HepG2 (cell line): ENCODE data around the gene WDR76. TPM values are rescaled to one million over a fixed set of nuclear protein-coding genes. Genes with fewer than 3 reads are reported as not detected.
A peak's percentile ranks its signal among the peaks of the same experiment; 100 is the strongest.

Experiments
- AKAP8 ChIP-seq: sonication (generic); formaldehyde crosslinking; IDR thresholded peaks from 2 replicates; pipeline ENCODE4 v1.5.1; 2020; ENCODE audit warnings: mild to moderate bottlenecking, missing genetic modification reagents
- CEBPG ChIP-seq: IDR thresholded peaks from 2 replicates; pipeline ENCODE4 v1.6.1; 2016
- CENPX ChIP-seq: sonication (generic); formaldehyde crosslinking; IDR thresholded peaks from 2 replicates; pipeline ENCODE4 v1.9.0; 2021; ENCODE audit warnings: mild to moderate bottlenecking, missing genetic modification reagents, moderate library complexity
- ETV5 ChIP-seq: IDR thresholded peaks from 2 replicates; pipeline ENCODE4 v1.6.1; 2018; ENCODE audit warnings: missing biosample characterization, missing genetic modification reagents, inconsistent platforms, borderline replicate concordance
- FLYWCH1 ChIP-seq: sonication (generic); formaldehyde crosslinking; IDR thresholded peaks from 2 replicates; pipeline ENCODE4 v1.8.1; 2023; ENCODE audit warnings: mild to moderate bottlenecking, missing genetic modification reagents
- FOXK2 ChIP-seq: fragments of 450-650 bp; IDR thresholded peaks from 2 replicates; pipeline ENCODE4 v1.6.1; 2016
- GPBP1L1 ChIP-seq: sonication (generic); formaldehyde crosslinking; IDR thresholded peaks from 2 replicates; pipeline ENCODE4 v1.5.0; 2020; ENCODE audit warnings: mild to moderate bottlenecking, missing genetic modification reagents
- HOXA3 ChIP-seq: sonication (generic); formaldehyde crosslinking; IDR thresholded peaks from 2 replicates; pipeline ENCODE4 v1.5.0; 2020; ENCODE audit warnings: missing genetic modification reagents
- IKZF4 ChIP-seq: sonication (generic); formaldehyde crosslinking; IDR thresholded peaks from 2 replicates; pipeline ENCODE4 v1.5.1; 2020; ENCODE audit warnings: borderline replicate concordance, mild to moderate bottlenecking, low read depth, missing genetic modification reagents; ENCODE audit errors: not compliant biosample characterization
- KDM5A ChIP-seq: fragments of 200-600 bp; sonication (generic); IDR thresholded peaks from 2 replicates; pipeline ENCODE4 v1.7.0; 2018; ENCODE audit warnings: antibody characterized with exemption, mild to moderate bottlenecking, low read length, borderline replicate concordance
- MIER3 ChIP-seq: IDR thresholded peaks from 2 replicates; pipeline ENCODE4 v1.6.1; 2016; ENCODE audit warnings: missing compliant biosample characterization, borderline replicate concordance
- NBN ChIP-seq: fragments of 450-650 bp; conservative IDR thresholded peaks from 2 replicates; pipeline ENCODE4 v1.6.1; 2017
- NFE2L1 ChIP-seq: sonication (generic); formaldehyde crosslinking; IDR thresholded peaks from 2 replicates; pipeline ENCODE4 v1.4.0; 2020; ENCODE audit warnings: missing genetic modification reagents, mild to moderate bottlenecking, borderline replicate concordance
- NR2F6 ChIP-seq, 2 experiments: IDR thresholded peaks; 2 replicates each; pipeline ENCODE4 v1.6.1; 2016; ENCODE audit warnings: antibody characterized with exemption in 1 of 2, mild to moderate bottlenecking in 1 of 2
- PATZ1 ChIP-seq: sonication (generic); formaldehyde crosslinking; IDR thresholded peaks from 2 replicates; pipeline ENCODE4 v1.4.0; 2020; ENCODE audit warnings: missing genetic modification reagents
- PTBP1 ChIP-seq: fragments of 200-400 bp; formaldehyde crosslinking; IDR thresholded peaks from 2 replicates; pipeline ENCODE4 v1.6.1; 2018; ENCODE audit warnings: low read length, low read depth; ENCODE audit not compliant: poor library complexity, severe bottlenecking
- REL ChIP-seq: sonication (generic); formaldehyde crosslinking; conservative IDR thresholded peaks from 2 replicates; pipeline ENCODE4 v1.8.0; 2022; ENCODE audit warnings: mild to moderate bottlenecking, missing genetic modification reagents, moderate library complexity
- TBX2 ChIP-seq: sonication (generic); formaldehyde crosslinking; IDR thresholded peaks from 2 replicates; pipeline ENCODE4 v1.5.0; 2020; ENCODE audit warnings: missing genetic modification reagents, mild to moderate bottlenecking, borderline replicate concordance
- ZBTB43 ChIP-seq: sonication (generic); formaldehyde crosslinking; conservative IDR thresholded peaks from 2 replicates; pipeline ENCODE4 v1.4.0; 2020; ENCODE audit warnings: missing genetic modification reagents
- ZFP90 ChIP-seq: sonication (generic); formaldehyde crosslinking; IDR thresholded peaks from 2 replicates; pipeline ENCODE4 v1.8.0; 2022; ENCODE audit warnings: missing genetic modification reagents, mild to moderate bottlenecking, inconsistent platforms, borderline replicate concordance
- ZNF17 ChIP-seq: sonication (generic); formaldehyde crosslinking; IDR thresholded peaks from 2 replicates; pipeline ENCODE4 v1.5.0; 2020; ENCODE audit warnings: mild to moderate bottlenecking, missing genetic modification reagents
- ZNF263 ChIP-seq: sonication (generic); formaldehyde crosslinking; IDR thresholded peaks from 2 replicates; pipeline ENCODE4 v1.4.0; 2020; ENCODE audit warnings: missing genetic modification reagents
- ZNF337 ChIP-seq: sonication (generic); formaldehyde crosslinking; IDR thresholded peaks from 2 replicates; pipeline ENCODE4 v1.5.1; 2020; ENCODE audit warnings: missing genetic modification reagents, low read depth, mild to moderate bottlenecking, borderline replicate concordance
- ZNF484 ChIP-seq: sonication (generic); formaldehyde crosslinking; IDR thresholded peaks from 2 replicates; pipeline ENCODE4 v1.5.1; 2020; ENCODE audit warnings: mild to moderate bottlenecking, low read depth, missing genetic modification reagents, borderline replicate concordance
- ZNF788 ChIP-seq: sonication (generic); formaldehyde crosslinking; IDR thresholded peaks from 2 replicates; pipeline ENCODE4 v1.5.0; 2020; ENCODE audit warnings: mild to moderate bottlenecking, missing genetic modification reagents, borderline replicate concordance
- ZNF83 ChIP-seq: sonication (generic); formaldehyde crosslinking; IDR thresholded peaks from 2 replicates; pipeline ENCODE4 v1.4.0; 2020; ENCODE audit warnings: missing genetic modification reagents, mild to moderate bottlenecking, borderline replicate concordance
- polyA plus RNA-seq, 8 experiments: library from polyadenylated mRNA; depleted of rRNA in 3 of 8; stranded (reverse) in 7 of 8; unstranded in 1 of 8; fragments of >200 nt; fragmentation: Illumina TruSeq in 4 of 8; extraction: Trizol in 4 of 8; gene quantifications; 2 replicates each; pipeline versions ENCODE4 v1.2.1 to v1.2.3, GENCODE V29; 2011 to 2016; ENCODE audit warnings: low read depth in 4 of 8, missing spikeins in 1 of 8, mixed read lengths in 1 of 8; ENCODE audit not compliant: insufficient read depth in 1 of 8
- total RNA-seq, 5 experiments: library from RNA; depleted of rRNA; stranded (reverse); fragments of >200 nt; fragmentation: Illumina TruSeq; extraction: Trizol; gene quantifications; 2 replicates each; pipeline ENCODE4 v1.2.3, GENCODE V29; 2016; ENCODE audit warnings: low read depth in 1 of 5

WDR76 gene
- total and polyA plus RNA-seq, 2 of the 13 experiments (the other 11 are each of a cell fraction or from before 2014, with no cell fraction given) = 1.1 to 9.7 TPM

GRCh38 chr15:43800286-43801141, 26.3 kb upstream of the WDR76 start, which contains the start of gene HYPK (continued):
- TF ChIP-seq ZBTB43 (CRISPR knock-in tag) = no peak
- 0 out of 2 replicates have a peak, but pooled peaks have one; percentile 54 for TF ChIP-seq TBX2 (CRISPR knock-in tag)
- TF ChIP-seq NBN = no peak
- TF ChIP-seq ZNF17 (CRISPR knock-in tag) = no peak
- TF ChIP-seq ZNF484 (CRISPR knock-in tag) = no peak
- 0 out of 2 replicates have a peak, but pooled peaks have one; percentile 27 for TF ChIP-seq PATZ1
- TF ChIP-seq HOXA3 (CRISPR knock-in tag) = peak; percentile 66; the same call in 1 of the 2 replicates
- TF ChIP-seq PTBP1 = no peak
- no peak for TF ChIP-seq CENPX (CRISPR knock-in tag)
- TF ChIP-seq ZNF263 (CRISPR knock-in tag) = no peak
- TF ChIP-seq AKAP8 (CRISPR knock-in tag) = peak; percentile 73
- peak; percentile 22; the same call in 1 of the 2 replicates for TF ChIP-seq MIER3 (CRISPR knock-in tag)
- TF ChIP-seq FLYWCH1 (CRISPR knock-in tag) = no peak
- no peak for TF ChIP-seq FOXK2
- no peak for TF ChIP-seq ZNF83 (CRISPR knock-in tag)
- peak; percentile 73 for TF ChIP-seq KDM5A
- TF ChIP-seq ZFP90 = no peak
- TF ChIP-seq IKZF4 (CRISPR knock-in tag) = no peak
- TF ChIP-seq ZNF788 = peak; percentile 49; the same call in 1 of the 2 replicates
- TF ChIP-seq ZNF337 (CRISPR knock-in tag) = no peak
- no peak for TF ChIP-seq GPBP1L1
- no peak for TF ChIP-seq NR2F6 (IDR thresholded peaks at IDR 0.05)
- TF ChIP-seq NR2F6 (CRISPR knock-in tag; IDR thresholded peaks at IDR 0.05) = 0 out of 2 replicates have a peak, but pooled peaks have one; percentile 8
- peak; percentile 68 for TF ChIP-seq ETV5 (CRISPR knock-in tag)
- TF ChIP-seq NFE2L1 (CRISPR knock-in tag) = no peak
- no peak for TF ChIP-seq REL (CRISPR knock-in tag)
- peak; percentile 21; the same call in 1 of the 2 replicates for TF ChIP-seq CEBPG (CRISPR knock-in tag)
